Right lobe of liver (tissue), 4 donors: ENCODE data around the gene PLA2G2D.

Experiments
- POLR2A ChIP-seq: fragments of 450-650 bp; IDR thresholded peaks from one replicate; pipeline ENCODE4 v1.6.1; 2017; ENCODE audit warnings: antibody characterized with exemption, mild to moderate bottlenecking
- TF ChIP-seq, protein P1 (sequence below), 4 donors: fragments of 200-600 bp in 3 of 4; fragments of 450-650 bp in 1 of 4; IDR thresholded peaks; one replicate each; pipeline versions ENCODE4 v1.5.1 to v1.8.0; 2016 to 2022; ENCODE audit warnings: antibody characterized with exemption in 4 of 4, mild to moderate bottlenecking in 2 of 4
- donor health status: DM: no; HTN: no; CAD: no.
- donor health status: DM: no; HTN: no; CAD: no.
- donor health status: DM: no; HTN: yes; CAD: no.

GRCh38 chr1:20165522-20165951, 46.2 kb upstream of the PLA2G2D start:
- TF ChIP-seq POLR2A: no peak
- TF ChIP-seq, protein P1, sequence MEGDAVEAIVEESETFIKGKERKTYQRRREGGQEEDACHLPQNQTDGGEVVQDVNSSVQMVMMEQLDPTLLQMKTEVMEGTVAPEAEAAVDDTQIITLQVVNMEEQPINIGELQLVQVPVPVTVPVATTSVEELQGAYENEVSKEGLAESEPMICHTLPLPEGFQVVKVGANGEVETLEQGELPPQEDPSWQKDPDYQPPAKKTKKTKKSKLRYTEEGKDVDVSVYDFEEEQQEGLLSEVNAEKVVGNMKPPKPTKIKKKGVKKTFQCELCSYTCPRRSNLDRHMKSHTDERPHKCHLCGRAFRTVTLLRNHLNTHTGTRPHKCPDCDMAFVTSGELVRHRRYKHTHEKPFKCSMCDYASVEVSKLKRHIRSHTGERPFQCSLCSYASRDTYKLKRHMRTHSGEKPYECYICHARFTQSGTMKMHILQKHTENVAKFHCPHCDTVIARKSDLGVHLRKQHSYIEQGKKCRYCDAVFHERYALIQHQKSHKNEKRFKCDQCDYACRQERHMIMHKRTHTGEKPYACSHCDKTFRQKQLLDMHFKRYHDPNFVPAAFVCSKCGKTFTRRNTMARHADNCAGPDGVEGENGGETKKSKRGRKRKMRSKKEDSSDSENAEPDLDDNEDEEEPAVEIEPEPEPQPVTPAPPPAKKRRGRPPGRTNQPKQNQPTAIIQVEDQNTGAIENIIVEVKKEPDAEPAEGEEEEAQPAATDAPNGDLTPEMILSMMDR (IDR thresholded peaks at IDR 0.05): peak; percentile 29 to 43 (median 36)
